ENCODE data around the gene RASA3.
"Not testable (repeated sequence)": the region's sequence is repeated elsewhere in the genome, so short reads cannot be mapped to it uniquely, and the experiment has no call there.

The RASA3 gene

DNA sequence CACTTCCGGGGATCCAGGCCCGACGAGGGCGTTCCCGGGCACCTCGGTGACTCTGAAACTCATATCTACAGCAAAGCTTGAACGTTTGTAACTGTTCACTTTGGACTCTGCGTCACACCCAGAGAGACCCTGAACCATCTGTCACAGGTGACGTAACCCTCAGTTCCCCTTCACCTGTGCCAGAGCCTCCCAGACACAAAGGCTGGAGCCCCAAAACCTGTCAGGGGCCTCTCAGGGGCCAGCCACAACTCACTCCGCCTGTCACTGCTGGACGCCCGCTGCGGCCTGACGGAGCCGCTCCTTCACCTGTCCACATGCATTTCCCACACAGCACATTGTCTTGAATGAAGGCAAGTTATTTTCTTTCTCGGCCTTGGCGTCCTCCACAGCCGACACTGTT is 8.0 kb downstream of the RASA3 start:
- DNase-seq = no peak

DNA sequence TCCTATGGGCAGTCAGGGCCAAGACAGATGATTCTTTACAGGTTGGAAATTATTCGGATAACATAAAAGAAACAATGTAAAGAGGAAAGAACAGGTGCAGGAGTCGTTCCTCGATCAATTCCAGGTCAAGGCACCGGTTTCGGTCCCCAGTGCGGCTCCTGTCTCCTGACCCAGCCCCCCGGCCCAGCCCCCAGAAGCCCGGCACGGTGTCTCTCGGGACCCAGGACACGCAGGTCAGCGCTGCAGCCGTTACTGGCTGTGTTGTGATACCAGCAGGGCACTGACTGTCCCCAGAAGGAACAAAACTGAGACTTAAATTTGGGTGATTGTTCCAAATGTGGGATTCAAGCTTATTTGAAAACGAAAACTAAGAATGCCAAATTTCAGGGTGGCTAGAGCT is 8.5 kb downstream of the RASA3 start:
- DNase-seq = no peak

GRCh38 chr13:114123448-114123847 is 9.0 kb downstream of the RASA3 start:
- no peak for DNase-seq

DNA sequence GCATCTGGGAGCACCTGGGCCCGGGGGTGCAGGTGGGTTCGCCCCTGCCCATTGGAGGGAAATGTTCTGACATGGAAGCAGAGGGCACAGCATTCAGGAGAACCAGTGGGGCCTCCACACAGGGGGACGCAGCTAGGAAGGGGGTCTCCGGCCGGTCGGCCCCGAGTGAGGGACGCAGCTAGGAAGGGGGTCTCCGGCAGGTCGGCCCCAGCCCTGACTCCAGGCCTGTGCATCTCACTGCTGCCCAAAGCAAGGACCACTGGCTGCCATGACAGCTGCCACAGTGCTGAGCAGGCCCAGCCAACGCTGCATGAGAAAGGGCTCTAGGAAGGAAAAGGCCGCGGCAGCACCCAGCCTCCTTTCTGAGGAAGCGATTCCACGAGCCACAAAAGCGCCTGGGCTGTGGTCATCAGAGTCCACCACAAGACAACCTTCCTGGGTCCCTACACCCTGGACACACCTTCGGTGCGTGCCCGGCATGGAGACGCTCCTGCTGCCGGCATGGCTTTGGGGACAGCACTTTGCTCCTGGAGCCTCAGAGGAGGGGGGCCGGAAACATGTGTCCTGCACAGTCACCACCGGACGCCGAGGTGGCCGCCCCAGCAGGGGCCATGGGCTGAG is 9.7 kb downstream of the RASA3 start:
- DNase-seq = no peak

DNA sequence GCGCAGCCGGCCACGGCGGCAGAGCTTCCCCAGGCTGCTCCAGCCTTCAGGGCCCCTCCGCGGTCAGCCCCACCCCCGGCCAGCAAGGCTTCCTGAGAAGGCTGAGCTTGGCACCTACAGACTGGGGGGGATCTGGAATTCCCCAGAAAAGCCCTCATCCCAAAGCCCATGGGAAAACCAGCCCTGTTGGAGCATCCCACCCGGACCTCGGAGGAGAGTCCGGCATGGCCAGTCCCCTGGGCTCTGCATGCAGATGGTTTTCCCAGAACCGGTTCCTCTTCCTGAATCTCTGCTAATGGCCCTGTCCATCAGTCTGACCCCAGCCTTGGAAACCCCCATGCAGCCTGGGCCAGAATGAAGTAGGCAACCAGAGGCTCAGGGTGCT is 10.3 kb downstream of the RASA3 start:
- no peak for DNase-seq

GRCh38 chr13:114121496-114122126 is 10.8 kb downstream of the RASA3 start:
- DNase-seq = no peak

DNA sequence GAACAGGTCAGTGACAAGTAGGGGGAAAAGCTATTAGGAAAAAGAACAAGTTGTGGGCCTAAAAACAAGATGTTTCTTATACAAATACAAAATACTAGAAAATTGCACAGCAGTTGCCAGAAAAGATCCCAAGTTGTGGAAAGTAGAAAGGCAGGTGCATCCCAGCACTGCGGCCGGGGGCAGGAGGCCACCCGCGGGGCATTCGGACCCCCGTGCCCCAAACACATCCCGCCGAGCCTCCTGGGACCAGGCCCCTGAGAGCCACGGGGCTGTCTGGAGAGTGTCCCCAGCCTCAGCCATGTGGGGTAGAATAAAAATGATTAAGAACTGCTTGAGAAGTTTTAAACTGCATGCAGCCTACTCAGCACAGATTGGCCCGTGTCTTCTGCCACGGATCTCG is 11.4 kb downstream of the RASA3 start:
- DNase-seq = no peak

DNA sequence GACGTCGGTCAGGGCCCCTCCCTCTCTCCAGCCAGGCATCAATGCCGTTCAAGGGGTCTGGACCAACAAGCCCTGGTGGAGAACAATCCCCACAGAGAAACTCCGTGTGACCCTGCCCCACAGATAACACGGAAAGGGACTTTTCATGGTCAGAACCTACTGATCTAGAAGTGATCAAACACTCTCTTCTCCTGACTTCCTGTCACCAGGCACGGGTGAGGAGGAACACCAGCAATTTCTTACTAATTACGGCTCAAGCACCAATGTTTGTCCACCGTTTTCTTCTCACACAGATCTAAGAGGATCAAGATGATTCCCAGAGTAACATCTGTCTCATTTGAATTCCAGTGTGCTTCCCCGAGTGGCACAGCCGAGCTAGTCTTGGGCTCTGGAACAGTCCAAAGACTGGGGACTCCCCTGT is 11.8 kb downstream of the RASA3 start:
- no peak for DNase-seq

GRCh38 chr13:114119196-114119595 is 13.2 kb downstream of the RASA3 start:
- DNase-seq = no peak

- no peak for DNase-seq
Measured at GRCh38 chr13:114118511-114119123, 13.8 kb downstream of the RASA3 start.

DNA sequence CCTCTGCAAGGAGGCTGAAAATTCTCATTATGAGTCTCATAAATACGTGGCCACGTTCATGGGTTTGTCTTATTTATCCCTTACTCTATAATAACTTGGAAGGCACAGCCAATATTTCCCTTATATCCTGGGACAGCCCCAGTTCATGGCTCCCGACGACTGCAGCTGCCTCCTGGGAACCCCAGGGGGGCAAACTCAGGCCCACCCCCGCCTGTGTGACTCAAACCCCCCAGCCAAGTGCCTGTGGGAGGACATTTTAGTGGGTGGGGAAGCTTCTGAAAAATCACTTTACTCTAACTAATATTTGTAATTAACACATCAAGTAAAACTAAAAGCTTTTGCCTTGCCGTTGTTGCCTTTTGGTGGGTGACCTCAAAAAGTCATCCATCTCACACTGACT is 14.3 kb downstream of the RASA3 start:
- DNase-seq = no peak

GRCh38 chr13:114117341-114117874 is 15.0 kb downstream of the RASA3 start:
- DNase-seq = not testable (repeated sequence)

DNA sequence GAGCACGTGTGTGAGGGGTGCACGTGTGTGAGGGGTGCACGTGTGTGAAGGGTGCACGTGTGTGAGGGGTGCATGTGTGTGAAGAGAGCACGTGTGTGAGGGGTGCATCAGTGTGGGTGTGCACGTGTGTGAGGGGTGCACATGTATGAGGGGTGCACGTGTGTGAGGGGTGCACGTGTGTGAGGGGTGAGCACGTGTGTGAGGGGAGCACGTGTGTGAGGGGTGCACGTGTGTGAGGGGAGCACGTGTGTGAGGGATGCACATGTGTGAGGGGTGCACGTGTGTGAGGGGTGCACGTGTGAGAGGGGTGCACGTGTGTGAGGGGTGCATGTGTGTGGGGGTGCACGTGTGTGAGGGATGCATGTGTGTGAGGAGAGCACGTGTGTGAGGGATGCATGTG is 15.7 kb downstream of the RASA3 start:
- peak; percentile 10 for DNase-seq

- peak; percentile 20 for DNase-seq
Measured at GRCh38 chr13:114115796-114116195, 16.6 kb downstream of the RASA3 start.

GRCh38 chr13:114115191-114115671 is 17.2 kb downstream of the RASA3 start:
- DNase-seq = peak; percentile 26

DNA sequence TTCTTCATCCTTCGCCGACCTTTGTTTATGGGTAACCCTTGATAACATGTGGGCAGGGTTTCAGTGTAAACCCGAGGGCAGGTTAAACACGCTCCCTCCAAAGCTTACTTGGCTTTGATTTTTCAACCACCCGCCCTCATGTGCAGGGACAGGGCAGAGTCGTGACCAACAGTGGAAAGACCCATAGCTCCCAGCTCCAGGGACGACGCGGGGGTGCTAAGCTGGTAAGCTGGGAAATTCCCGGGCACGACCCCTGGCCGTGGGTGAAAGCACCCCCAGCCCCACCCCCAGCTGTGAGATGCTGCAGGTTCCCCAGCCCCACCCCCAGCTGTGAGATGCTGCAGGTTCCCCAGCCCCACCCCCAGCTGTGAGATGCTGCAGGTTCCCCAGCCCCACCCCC is 17.8 kb downstream of the RASA3 start:
- peak; percentile 21 for DNase-seq

DNA sequence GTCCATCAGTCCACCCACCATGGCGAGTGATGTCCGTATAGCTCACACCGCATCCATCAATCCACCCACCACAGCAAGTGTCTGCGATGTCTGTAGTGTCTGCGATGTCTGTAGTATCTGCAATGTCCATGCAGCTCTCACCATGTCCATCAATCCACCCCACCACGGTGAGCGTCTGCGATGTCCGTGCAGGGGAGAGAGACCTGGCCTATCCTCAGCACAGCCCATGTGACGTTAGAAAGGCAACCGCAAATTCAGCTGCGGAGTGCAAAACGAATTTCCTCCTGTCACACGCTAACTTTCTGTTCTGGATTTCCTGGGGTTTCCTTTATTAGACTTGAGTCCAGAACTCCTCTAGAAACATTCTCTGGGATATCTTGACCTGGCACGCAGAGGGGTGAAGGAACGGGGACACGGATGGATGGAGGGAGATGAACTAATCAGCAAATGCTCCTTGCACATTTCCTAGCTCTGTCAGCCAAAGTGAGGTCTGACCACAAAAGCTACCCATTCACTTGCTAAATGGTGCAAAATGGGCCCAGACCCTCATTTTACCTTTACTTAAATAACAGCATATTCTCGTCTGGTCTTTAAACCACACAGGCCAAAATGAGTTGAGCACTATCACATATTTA is 18.3 kb downstream of the RASA3 start:
- peak; percentile 15 for DNase-seq

DNA sequence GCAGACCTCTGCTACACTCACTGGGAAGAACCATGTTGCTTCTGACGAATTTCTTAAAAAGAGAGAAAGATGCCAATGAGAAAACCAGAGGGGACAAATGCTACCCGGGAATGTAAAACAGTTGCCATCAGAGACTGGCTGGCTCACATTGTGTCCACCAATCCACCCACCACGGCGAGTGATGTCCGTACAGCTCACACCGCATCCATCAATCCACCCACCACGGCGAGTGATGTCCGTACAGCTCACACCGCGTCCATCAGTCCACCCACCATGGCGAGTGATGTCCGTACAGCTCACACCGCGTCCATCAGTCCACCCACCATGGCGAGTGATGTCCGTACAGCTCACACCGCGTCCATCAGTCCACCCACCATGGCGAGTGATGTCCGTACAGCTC is 19.0 kb downstream of the RASA3 start:
- not testable (repeated sequence) for DNase-seq

GRCh38 chr13:114112826-114113322 is 19.5 kb downstream of the RASA3 start:
- DNase-seq = peak; percentile 17

GRCh38 chr13:114112231-114112825 is 20.1 kb downstream of the RASA3 start:
- peak; percentile 21 for DNase-seq

- peak; percentile 29 for DNase-seq
Measured at GRCh38 chr13:114111577-114111976, 20.8 kb downstream of the RASA3 start.

DNA sequence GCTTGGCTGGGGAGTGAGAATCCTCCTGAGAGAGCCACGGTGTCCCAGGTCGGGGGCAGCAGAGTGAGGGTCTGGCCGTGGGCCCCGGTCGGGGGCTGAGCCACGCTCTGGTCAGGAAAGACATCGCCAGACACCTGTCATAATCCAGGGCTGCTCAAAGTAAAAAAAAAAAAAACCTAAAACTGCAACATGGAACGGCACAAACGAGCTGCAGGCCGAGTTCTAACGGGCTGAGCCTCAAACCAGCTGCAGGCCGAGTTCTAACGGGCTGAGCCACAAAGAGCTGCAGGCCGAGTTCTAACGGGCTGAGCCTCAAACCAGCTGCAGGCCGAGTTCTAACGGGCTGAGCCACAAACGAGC is 21.6 kb downstream of the RASA3 start:
- DNase-seq = not testable (repeated sequence)

Measured in activated T-cell treated with anti-CD3 and anti-CD28 coated beads, Interleukin-2, amount 50 U/mL, for 1 hour (primary cell).